Aorta (tissue), 5 donors: ENCODE results near the gene IFT27. TPM values are rescaled to one million over a fixed set of nuclear protein-coding genes. Genes with fewer than 3 reads are reported as not detected.

ENCODE experiments used
- ATAC-seq: fragments of 200-7000 bp; cut with Tn5 transposase; one replicate; pipeline ENCODE4 v1.9.1; 2022; ENCODE audit warnings: moderate library complexity; ENCODE audit not compliant: low FRiP score
- DNase-seq, 2 donors: peaks; one replicate each; pipeline ENCODE4 v3.0.0-alpha.2; 2020
- H3K27ac ChIP-seq, 2 donors: one replicate each; pipeline ENCODE4 v1.5.1; 2013; ENCODE audit warnings: low read length in 2 of 2, mild to moderate bottlenecking in 2 of 2, moderate library complexity in 2 of 2, control low read depth in 1 of 2, inconsistent platforms in 1 of 2, low read depth in 1 of 2
- H3K27me3 ChIP-seq, 2 donors: one replicate each; pipeline ENCODE4 v1.6.1; 2013; ENCODE audit warnings: control low read depth in 1 of 2, low read length in 1 of 2, mild to moderate bottlenecking in 1 of 2, moderate library complexity in 1 of 2; ENCODE audit not compliant: insufficient read depth in 2 of 2, control insufficient read depth in 1 of 2
- H3K36me3 ChIP-seq, 2 donors: one replicate each; pipeline ENCODE4 v1.6.1; 2013; ENCODE audit warnings: control low read depth in 1 of 2, low read length in 1 of 2, mild to moderate bottlenecking in 1 of 2; ENCODE audit not compliant: insufficient read depth in 2 of 2, control insufficient read depth in 1 of 2
- H3K4me1 ChIP-seq, 2 donors: one replicate each; pipeline ENCODE4 v1.6.1; 2013; ENCODE audit warnings: low read length in 2 of 2, control low read depth in 1 of 2, mild to moderate bottlenecking in 1 of 2, moderate library complexity in 1 of 2; ENCODE audit not compliant: insufficient read depth in 2 of 2, control insufficient read depth in 1 of 2
- H3K4me3 ChIP-seq, 2 donors: one replicate each; pipeline ENCODE4 v1.5.1; 2013; ENCODE audit warnings: low read length in 2 of 2, control low read depth in 1 of 2, mild to moderate bottlenecking in 1 of 2
- H3K9me3 ChIP-seq: one replicate; pipeline ENCODE4 v1.6.1; 2013; ENCODE audit warnings: mild to moderate bottlenecking, low read length; ENCODE audit not compliant: control insufficient read depth
- WGBS, 2 donors: extraction: QIAGEN DNeasy Blood & Tissue Kit; methylation state at CpG; one replicate each; pipeline ENCODE4 v1.1.7; 2013; 5-methylcytosine and 5-hydroxymethylcytosine counted together
- intact Hi-C, 2 donors: fragments of 100-400 bp; cut with DNase I; formaldehyde crosslinking; loops; one replicate each; pipeline versions ENCODE4 v1.14.2 to v1.15.0; 2022
- polyA plus RNA-seq, 2 donors: library from polyadenylated mRNA; stranded (reverse); fragments of 200-250 nt; gene quantifications; one replicate each; pipeline ENCODE4 v1.2.3, GENCODE V29; 2013
- total RNA-seq, 2 donors: library from RNA; stranded (reverse); fragmentation: NEBNext Ultra II Directional; extraction: Animal tissue kit (Norgen Biotek cat#: 25700); gene quantifications; one replicate each; pipeline ENCODE4 v1.2.1, GENCODE V29; 2021
- donor health status: healthy with polysubstance abuse.
- donor health status: Bipolar disorder and iron deficiency.
- donor health status: DM: no; HTN: no; CAD: no.
- donor health status: DM: no; HTN: no; CAD: no.
- donor health status: DM: yes; HTN: yes; CAD: no.

Gene IFT27
- total and polyA plus RNA-seq, 4 donors = 9.5 to 27.4 (median 19.7) TPM

DNA sequence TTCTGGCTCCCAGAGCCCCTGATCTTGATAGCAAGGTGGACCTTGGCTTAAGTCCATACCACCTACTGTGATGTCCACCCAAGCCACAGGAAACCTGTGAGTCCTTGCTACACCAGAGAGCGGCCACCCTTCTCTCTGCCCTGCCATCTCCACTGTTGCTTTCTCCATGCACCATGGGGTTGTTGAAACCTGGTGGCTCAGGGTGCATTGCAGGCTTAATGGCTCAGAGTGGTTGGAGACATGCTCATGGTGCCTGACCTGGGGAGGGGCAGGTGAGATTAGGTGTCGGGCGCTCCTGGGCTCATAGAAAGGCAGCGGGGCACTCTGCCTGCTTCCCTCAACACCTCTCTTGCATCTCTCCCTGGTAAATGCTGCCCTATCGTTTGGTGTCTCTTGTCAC, 47.4 kb downstream of the IFT27 start:
- no peaks in the 10 kb centered on the region for H3K36me3 ChIP-seq
- no peaks in the 10 kb centered on the region for H3K27me3 ChIP-seq
- H3K9me3 ChIP-seq = no peaks in the 10 kb centered on the region
- no peak for DNase-seq
- no peaks in the 10 kb centered on the region for H3K4me1 ChIP-seq
- H3K27ac ChIP-seq = no peak overlapping the region
- intact Hi-C loops = no loop called here
- ATAC-seq = no peak
- H3K4me3 ChIP-seq = no peak overlapping the region
- WGBS, 2 donors = 74 to 81% methylated on average over 5 of the region's 5 CpGs

DNA sequence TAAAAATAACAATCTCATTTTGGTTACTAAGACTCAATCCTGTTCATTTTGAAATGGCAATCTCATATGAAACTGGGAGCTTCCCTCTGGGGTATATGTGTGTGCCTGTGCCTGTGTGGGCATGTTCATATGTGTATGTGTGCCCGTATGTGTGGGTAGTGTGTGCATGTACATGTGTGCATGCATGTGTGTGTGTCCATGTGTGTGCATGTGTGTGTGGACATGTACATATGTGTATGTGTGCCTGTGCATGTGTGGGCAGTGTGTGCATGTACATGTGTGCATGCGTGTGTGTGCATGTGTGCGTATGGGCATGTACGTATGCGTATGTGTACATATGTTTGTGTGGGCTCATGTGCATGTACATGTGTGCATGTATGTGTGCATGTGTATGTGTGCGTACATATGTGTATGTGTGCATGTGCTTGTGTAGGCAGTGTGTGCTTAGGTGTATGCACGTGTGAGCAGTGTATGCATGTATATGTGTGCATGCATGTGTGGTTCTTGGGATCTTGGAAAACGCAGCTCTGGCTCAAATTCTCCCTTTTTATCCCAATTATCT, 47.9 kb downstream of the IFT27 start:
- intact Hi-C loops = no loop called here
- Histone ChIP-seq H3K4me1 (no peaks in the 10 kb centered on the region), H3K4me3 (no peak overlapping the region), H3K9me3 (no peaks in the 10 kb centered on the region), H3K27ac (no peak overlapping the region), H3K27me3 (no peaks in the 10 kb centered on the region), H3K36me3 (no peaks in the 10 kb centered on the region)
- DNase-seq (no peak), ATAC-seq (no peak)
- WGBS, 2 donors = 73 to 75% methylated on average over 8 of the region's 8 CpGs

DNA sequence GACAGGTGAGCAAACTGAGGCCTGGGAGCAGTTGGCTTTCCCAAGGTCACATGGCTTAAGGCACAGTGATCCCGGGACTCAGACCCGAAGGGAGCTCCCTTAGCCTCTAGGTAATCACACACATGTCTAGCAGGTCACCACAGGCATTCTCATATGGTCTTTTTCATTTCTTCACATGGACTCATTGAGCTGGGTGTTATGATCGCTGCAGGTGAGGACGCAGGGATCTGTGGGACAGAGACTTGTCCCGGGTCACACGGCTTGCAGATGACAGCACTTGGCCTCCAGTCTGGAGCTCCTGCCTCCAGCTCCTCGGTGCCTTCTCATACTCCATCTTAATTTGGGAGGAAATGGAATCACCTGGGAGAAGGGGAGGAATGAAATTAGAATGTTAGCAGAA, 48.8 kb downstream of the IFT27 start:
- intact Hi-C loops = no loop called here
- no peaks in the 10 kb centered on the region for H3K9me3 ChIP-seq
- H3K27ac ChIP-seq = no peak overlapping the region
- H3K4me3 ChIP-seq = no peak overlapping the region
- 80% methylated on average over 7 of the region's 7 CpGs for WGBS, 2 donors
- no peaks in the 10 kb centered on the region for H3K36me3 ChIP-seq
- no peak for DNase-seq
- ATAC-seq = no peak
- H3K27me3 ChIP-seq = no peaks in the 10 kb centered on the region
- H3K4me1 ChIP-seq = no peaks in the 10 kb centered on the region

DNA sequence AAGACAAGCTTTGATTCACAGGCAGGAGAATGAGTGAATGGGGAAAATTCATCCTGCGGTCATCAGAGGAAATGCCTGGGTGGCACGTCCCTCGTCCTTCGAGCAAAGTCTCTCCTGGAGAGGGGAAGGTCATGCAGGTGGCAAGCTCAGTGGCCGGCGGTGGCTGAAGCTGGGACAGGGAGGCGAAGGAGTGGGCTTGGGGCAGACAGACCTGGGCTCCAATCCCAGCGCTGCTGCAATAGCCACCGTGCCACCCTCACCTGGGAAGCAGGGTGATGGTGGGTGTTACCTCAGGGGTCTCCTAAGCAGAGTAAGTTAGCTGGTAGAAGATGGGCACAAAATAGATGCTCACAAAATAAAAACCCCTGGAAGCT, 49.9 kb downstream of the IFT27 start:
- intact Hi-C loops = no loop called here
- H3K4me3 ChIP-seq = no peak overlapping the region
- H3K4me1 ChIP-seq = no peaks in the 10 kb centered on the region
- no peaks in the 10 kb centered on the region for H3K9me3 ChIP-seq
- H3K27me3 ChIP-seq = no peaks in the 10 kb centered on the region
- ATAC-seq (no peak), DNase-seq (no peak)
- H3K27ac ChIP-seq = no peak overlapping the region
- 67 to 74% methylated on average over 9 of the region's 9 CpGs for WGBS, 2 donors
- H3K36me3 ChIP-seq = no peaks in the 10 kb centered on the region

DNA sequence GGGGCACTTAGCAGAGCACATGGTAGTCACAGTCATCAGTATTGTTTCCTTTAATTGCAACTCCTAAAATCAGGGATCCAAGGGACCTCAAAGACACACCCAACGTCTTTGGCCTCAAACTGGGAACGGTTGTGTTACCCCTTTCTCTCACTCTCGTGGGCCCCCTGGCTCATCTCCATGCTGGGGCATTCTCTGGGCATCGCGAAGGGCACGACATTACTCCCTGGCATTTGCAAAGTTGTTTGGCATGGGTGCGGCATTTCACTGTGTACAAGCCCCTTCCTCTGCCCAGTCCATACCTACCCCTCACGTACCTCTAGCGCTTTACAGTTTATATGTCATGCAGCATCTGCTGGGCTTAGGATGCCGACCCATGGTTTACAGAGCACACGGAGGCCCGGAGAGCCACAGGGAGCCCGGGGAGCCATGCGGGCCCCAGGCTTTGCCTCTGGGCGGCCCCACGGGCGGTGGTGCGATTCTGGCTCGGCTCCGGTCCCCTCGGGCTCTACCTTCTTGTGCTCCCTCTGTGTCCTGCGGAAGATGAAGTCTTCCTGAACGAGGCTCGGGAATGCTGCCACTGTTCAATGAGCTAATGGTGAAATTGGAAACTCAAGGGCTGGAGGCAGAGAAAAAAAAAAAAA, 50.4 kb downstream of the IFT27 start:
- Histone ChIP-seq H3K4me1 (no peaks in the 10 kb centered on the region), H3K9me3 (no peaks in the 10 kb centered on the region), H3K36me3 (no peaks in the 10 kb centered on the region), H3K4me3 (no peak overlapping the region), H3K27ac (no peak overlapping the region), H3K27me3 (no peaks in the 10 kb centered on the region)
- DNase-seq (no peak), ATAC-seq (no peak)
- intact Hi-C loops = no loop called here
- 64 to 68% methylated on average over 24 of the region's 24 CpGs for WGBS, 2 donors

DNA sequence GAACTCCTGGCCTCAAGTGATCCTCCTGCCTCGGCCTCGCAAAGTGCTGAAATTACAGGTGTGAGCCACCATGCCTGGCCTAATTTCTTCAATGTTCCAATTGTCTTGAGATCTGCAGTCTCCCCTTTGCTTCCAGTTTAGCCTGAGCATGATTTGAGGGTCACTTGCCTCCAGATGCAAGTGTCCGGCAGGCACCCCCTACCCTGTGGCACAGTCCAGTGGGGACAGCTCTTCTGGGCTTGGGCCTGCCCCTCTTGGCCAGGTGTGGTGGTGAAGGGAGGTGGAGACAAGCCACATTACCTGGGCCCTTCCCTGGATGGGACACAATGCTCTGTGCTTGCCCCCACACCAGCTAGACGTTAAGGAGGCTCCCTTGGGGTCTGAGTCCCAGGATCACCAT, 51.1 kb downstream of the IFT27 start:
- Histone ChIP-seq H3K27me3 (no peaks in the 10 kb centered on the region), H3K36me3 (no peaks in the 10 kb centered on the region)
- WGBS, 2 donors = 78 to 81% methylated on average over 4 of the region's 4 CpGs

DNA sequence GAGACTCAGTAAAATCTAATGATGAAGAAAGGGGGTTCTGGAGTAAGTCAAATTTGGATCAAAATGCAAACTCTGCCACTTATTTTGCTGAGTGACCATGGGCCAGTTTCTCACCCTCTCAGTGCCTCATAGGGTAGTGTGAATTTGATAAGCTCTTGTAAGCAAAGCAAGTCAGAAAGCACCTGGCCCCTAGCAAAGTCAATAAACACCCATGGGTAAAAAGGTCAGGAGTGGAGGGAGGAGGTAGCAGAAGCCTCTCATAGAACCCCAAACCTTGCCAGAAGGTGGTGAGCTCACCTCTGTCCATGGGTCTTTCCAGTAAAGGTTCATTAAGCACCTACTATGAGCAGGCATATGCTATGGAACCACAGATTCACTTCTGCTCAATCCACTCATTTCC, 53.9 kb downstream of the IFT27 start:
- DNase-seq = no peak
- Histone ChIP-seq H3K27ac (no peak overlapping the region), H3K36me3 (no peaks in the 10 kb centered on the region), H3K4me1 (no peaks in the 10 kb centered on the region), H3K4me3 (no peak overlapping the region), H3K9me3 (peaks cover 1% of the 10 kb centered on the region), H3K27me3 (no peaks in the 10 kb centered on the region)
- no peak for ATAC-seq
- intact Hi-C loops = no loop called here

More for the DNA sequence above, 51.1 kb downstream of the IFT27 start:
- intact Hi-C loops = no loop called here
- Histone ChIP-seq H3K4me1 (no peaks in the 10 kb centered on the region), H3K27ac (no peak overlapping the region), H3K4me3 (no peak overlapping the region), H3K9me3 (no peaks in the 10 kb centered on the region)
- ATAC-seq (no peak), DNase-seq (no peak)

DNA sequence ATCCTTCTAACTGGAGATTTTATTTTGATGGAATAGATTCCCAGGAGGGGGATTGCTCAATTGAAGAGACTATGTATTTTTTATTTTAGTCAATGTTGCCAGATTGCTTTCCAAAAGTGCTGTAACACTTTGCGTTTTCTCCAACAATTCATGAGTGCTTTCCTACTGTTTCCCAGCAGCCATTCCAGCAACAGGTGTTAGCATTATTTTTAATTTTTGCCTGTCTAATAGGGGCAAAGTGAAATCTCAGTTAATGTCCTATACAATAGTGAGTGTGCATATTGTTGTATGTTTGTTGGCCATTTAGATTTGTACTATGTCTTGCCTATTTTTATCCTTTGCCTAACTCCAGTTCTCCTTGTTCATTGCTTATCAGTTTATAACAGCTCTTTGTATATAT, 60.3 kb downstream of the IFT27 start:
- intact Hi-C loops = no loop called here
- no peak for ATAC-seq
- no peak for DNase-seq
- Histone ChIP-seq H3K27ac (no peak overlapping the region), H3K4me3 (no peak overlapping the region), H3K4me1 (no peaks in the 10 kb centered on the region), H3K27me3 (no peaks in the 10 kb centered on the region), H3K9me3 (peaks cover 2% of the 10 kb centered on the region), H3K36me3 (no peaks in the 10 kb centered on the region)
- 78 to 81% methylated on average over 1 of the region's 1 CpG for WGBS, 2 donors

DNA sequence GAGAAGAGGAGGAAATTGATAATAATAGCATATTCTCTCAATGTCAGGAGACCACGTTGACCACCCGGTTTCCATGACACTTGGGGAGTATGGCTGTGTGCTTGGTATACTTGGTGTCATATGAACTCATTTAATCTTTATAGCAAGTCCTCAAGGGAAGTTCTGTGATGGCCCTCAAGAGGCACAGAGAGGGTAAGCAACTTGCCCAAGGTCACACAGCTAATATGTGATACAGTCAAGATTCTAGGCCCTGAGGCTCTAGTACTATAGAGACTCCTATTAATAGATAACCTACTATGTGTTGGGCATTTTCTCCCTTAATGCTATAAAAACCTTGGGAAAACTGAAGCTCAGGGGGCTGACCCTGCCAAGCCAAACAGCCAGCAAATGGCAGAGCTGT, 61.8 kb downstream of the IFT27 start:
- no peak overlapping the region for H3K27ac ChIP-seq
- WGBS, 2 donors = 75 to 80% methylated on average over 2 of the region's 2 CpGs
- H3K27me3 ChIP-seq = no peaks in the 10 kb centered on the region
- H3K4me1 ChIP-seq = no peaks in the 10 kb centered on the region
- H3K36me3 ChIP-seq = no peaks in the 10 kb centered on the region
- DNase-seq (no peak), ATAC-seq (no peak)
- peaks cover 2% of the 10 kb centered on the region for H3K9me3 ChIP-seq
- intact Hi-C loops = no loop called here
- H3K4me3 ChIP-seq = no peak overlapping the region
